ENCODE results near the gene SETD3.

The SETD3 gene

DNA sequence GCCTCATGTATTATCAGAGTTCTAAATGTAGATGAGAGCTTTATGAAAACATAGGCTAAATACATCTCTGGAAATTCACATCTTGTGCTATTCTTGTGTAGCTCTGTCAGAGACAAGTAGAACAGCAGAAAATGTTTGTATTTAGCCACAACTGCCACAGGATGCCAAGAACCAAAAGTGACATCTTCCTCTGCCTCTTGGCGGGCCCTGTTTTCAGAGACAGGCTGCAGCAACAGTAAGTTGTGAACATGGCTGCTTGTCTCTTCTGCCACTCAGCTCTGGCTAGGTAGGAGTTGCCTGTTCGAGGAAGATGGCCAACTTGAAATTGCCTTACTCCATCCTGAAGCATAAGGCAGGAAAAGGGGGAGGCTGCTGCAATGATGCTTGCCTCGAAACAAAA lies 30.4 kb downstream of the SETD3 start:
- no peak for TF ChIP-seq NFIC (IDR thresholded peaks at IDR 0.05)
- no peak for TF ChIP-seq RAD21 (IDR thresholded peaks at IDR 0.05; ENCODE audit: low read depth)
- TF ChIP-seq TEAD4 (IDR thresholded peaks at IDR 0.05): no peak
- TF ChIP-seq MAX (IDR thresholded peaks at IDR 0.05): no peak
- TF ChIP-seq TCF12 (IDR thresholded peaks at IDR 0.05; ENCODE audit: low read depth): no peak
- no peak for TF ChIP-seq EGR1 (IDR thresholded peaks at IDR 0.05)
- TF ChIP-seq EP300 (IDR thresholded peaks at IDR 0.05; ENCODE audit: borderline replicate concordance): no peak
- TF ChIP-seq, protein P1, sequence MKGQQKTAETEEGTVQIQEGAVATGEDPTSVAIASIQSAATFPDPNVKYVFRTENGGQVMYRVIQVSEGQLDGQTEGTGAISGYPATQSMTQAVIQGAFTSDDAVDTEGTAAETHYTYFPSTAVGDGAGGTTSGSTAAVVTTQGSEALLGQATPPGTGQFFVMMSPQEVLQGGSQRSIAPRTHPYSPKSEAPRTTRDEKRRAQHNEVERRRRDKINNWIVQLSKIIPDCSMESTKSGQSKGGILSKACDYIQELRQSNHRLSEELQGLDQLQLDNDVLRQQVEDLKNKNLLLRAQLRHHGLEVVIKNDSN (IDR thresholded peaks at IDR 0.05): no peak
- no peak for TF ChIP-seq CREB1 (IDR thresholded peaks at IDR 0.05; ENCODE audit: low read depth)
- TF ChIP-seq ZBTB7A (IDR thresholded peaks at IDR 0.05; ENCODE audit: low read depth): no peak
- no peak for TF ChIP-seq FOXM1 (IDR thresholded peaks at IDR 0.05; ENCODE audit: borderline replicate concordance, low read depth)
- no peak for TF ChIP-seq CEBPB (IDR thresholded peaks at IDR 0.05)
- TF ChIP-seq, protein P2, sequence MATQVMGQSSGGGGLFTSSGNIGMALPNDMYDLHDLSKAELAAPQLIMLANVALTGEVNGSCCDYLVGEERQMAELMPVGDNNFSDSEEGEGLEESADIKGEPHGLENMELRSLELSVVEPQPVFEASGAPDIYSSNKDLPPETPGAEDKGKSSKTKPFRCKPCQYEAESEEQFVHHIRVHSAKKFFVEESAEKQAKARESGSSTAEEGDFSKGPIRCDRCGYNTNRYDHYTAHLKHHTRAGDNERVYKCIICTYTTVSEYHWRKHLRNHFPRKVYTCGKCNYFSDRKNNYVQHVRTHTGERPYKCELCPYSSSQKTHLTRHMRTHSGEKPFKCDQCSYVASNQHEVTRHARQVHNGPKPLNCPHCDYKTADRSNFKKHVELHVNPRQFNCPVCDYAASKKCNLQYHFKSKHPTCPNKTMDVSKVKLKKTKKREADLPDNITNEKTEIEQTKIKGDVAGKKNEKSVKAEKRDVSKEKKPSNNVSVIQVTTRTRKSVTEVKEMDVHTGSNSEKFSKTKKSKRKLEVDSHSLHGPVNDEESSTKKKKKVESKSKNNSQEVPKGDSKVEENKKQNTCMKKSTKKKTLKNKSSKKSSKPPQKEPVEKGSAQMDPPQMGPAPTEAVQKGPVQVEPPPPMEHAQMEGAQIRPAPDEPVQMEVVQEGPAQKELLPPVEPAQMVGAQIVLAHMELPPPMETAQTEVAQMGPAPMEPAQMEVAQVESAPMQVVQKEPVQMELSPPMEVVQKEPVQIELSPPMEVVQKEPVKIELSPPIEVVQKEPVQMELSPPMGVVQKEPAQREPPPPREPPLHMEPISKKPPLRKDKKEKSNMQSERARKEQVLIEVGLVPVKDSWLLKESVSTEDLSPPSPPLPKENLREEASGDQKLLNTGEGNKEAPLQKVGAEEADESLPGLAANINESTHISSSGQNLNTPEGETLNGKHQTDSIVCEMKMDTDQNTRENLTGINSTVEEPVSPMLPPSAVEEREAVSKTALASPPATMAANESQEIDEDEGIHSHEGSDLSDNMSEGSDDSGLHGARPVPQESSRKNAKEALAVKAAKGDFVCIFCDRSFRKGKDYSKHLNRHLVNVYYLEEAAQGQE (IDR thresholded peaks at IDR 0.05; ENCODE audit: low read depth): no peak
- TF ChIP-seq TAF1 (IDR thresholded peaks at IDR 0.05; ENCODE audit: low read depth): no peak
- TF ChIP-seq YY1 (IDR thresholded peaks at IDR 0.05; ENCODE audit: low read depth): no peak

- TF ChIP-seq FOXM1 (IDR thresholded peaks at IDR 0.05; ENCODE audit: borderline replicate concordance, low read depth): no peak
- TF ChIP-seq, protein P2 (IDR thresholded peaks at IDR 0.05; ENCODE audit: low read depth): no peak
- TF ChIP-seq CEBPB (IDR thresholded peaks at IDR 0.05): no peak
- TF ChIP-seq TEAD4 (IDR thresholded peaks at IDR 0.05): no peak
- no peak for TF ChIP-seq MAX (IDR thresholded peaks at IDR 0.05)
- TF ChIP-seq TCF12 (IDR thresholded peaks at IDR 0.05; ENCODE audit: low read depth): no peak
- no peak for TF ChIP-seq ZBTB7A (IDR thresholded peaks at IDR 0.05; ENCODE audit: low read depth)
- TF ChIP-seq CREB1 (IDR thresholded peaks at IDR 0.05; ENCODE audit: low read depth): no peak
- TF ChIP-seq, protein P1 (IDR thresholded peaks at IDR 0.05): no peak
- TF ChIP-seq YY1 (IDR thresholded peaks at IDR 0.05; ENCODE audit: low read depth): no peak
- TF ChIP-seq EP300 (IDR thresholded peaks at IDR 0.05; ENCODE audit: borderline replicate concordance): no peak
- no peak for TF ChIP-seq EGR1 (IDR thresholded peaks at IDR 0.05)
- TF ChIP-seq TAF1 (IDR thresholded peaks at IDR 0.05; ENCODE audit: low read depth): no peak
- TF ChIP-seq NFIC (IDR thresholded peaks at IDR 0.05): no peak
Measured at GRCh38 chr14:99447739-99448138, 32.9 kb downstream of the SETD3 start.

GRCh38 chr14:99445931-99446330 lies 34.7 kb downstream of the SETD3 start:
- TF ChIP-seq TEAD4 (IDR thresholded peaks at IDR 0.05): no peak
- no peak for TF ChIP-seq NFIC (IDR thresholded peaks at IDR 0.05)
- TF ChIP-seq MAX (IDR thresholded peaks at IDR 0.05): no peak
- TF ChIP-seq CEBPB (IDR thresholded peaks at IDR 0.05): no peak
- TF ChIP-seq, protein P2 (IDR thresholded peaks at IDR 0.05; ENCODE audit: low read depth): no peak
- no peak for TF ChIP-seq CREB1 (IDR thresholded peaks at IDR 0.05; ENCODE audit: low read depth)
- TF ChIP-seq EGR1 (IDR thresholded peaks at IDR 0.05): no peak
- TF ChIP-seq EP300 (IDR thresholded peaks at IDR 0.05; ENCODE audit: borderline replicate concordance): no peak
- TF ChIP-seq ZBTB7A (IDR thresholded peaks at IDR 0.05; ENCODE audit: low read depth): no peak
- no peak for TF ChIP-seq FOXM1 (IDR thresholded peaks at IDR 0.05; ENCODE audit: borderline replicate concordance, low read depth)
- TF ChIP-seq YY1 (IDR thresholded peaks at IDR 0.05; ENCODE audit: low read depth): no peak
- TF ChIP-seq, protein P1 (IDR thresholded peaks at IDR 0.05): no peak
- no peak for TF ChIP-seq RAD21 (IDR thresholded peaks at IDR 0.05; ENCODE audit: low read depth)
- TF ChIP-seq TAF1 (IDR thresholded peaks at IDR 0.05; ENCODE audit: low read depth): no peak
- no peak for TF ChIP-seq TCF12 (IDR thresholded peaks at IDR 0.05; ENCODE audit: low read depth)

All from Ishikawa (cell line).